ENCODE measurements around the gene SLC24A3.

- no peak for TF ChIP-seq CTCF (IDR thresholded peaks at IDR 0.05; ENCODE audit: low read depth, low read length)
- no peak for TF ChIP-seq MAX (IDR thresholded peaks at IDR 0.05; ENCODE audit: low read depth, low read length)
Measured at GRCh38 chr20:19765266-19765665, 552.8 kb downstream of the SLC24A3 start.

Data from NB4 (cell line).